K562 (cell line): ENCODE measurements around the gene RAB3D. TPM values are rescaled to one million over a fixed set of nuclear protein-coding genes. Genes with fewer than 3 reads are reported as not detected.

Experiments
- BRF2 ChIP-seq: IDR thresholded peaks from 3 replicates; pipeline ENCODE4 v1.6.1; 2011; ENCODE audit warnings: borderline replicate concordance, mild to moderate bottlenecking; ENCODE audit not compliant: insufficient read length, insufficient read depth
- CEBPZ ChIP-seq: fragments of 150-350 bp; IDR thresholded peaks from 2 replicates; pipeline ENCODE4 v1.6.1; 2014; ENCODE audit warnings: low read depth, mild to moderate bottlenecking, low read length, borderline replicate concordance
- CREB1 ChIP-seq, 2 experiments: sonication (generic) in 1 of 2; formaldehyde crosslinking in 1 of 2; IDR thresholded peaks; 2 replicates each; pipeline versions ENCODE4 v1.6.1 to v1.8.0; 2012 to 2022; ENCODE audit warnings: inconsistent platforms in 1 of 2, mild to moderate bottlenecking in 1 of 2, missing genetic modification reagents in 1 of 2, moderate library complexity in 1 of 2
- KDM5B ChIP-seq: fragments of 200-600 bp; sonication (generic); IDR thresholded peaks from 2 replicates; pipeline ENCODE4 v1.6.1; 2012; ENCODE audit warnings: low read depth, mild to moderate bottlenecking, moderate library complexity, low read length, control low read depth, inconsistent platforms; ENCODE audit not compliant: insufficient replicate concordance
- PYGO2 ChIP-seq: fragments of 450-650 bp; IDR thresholded peaks from 2 replicates; pipeline ENCODE4 v1.6.1; 2016; ENCODE audit warnings: mild to moderate bottlenecking, missing genetic modification characterization, moderate library complexity, missing compliant biosample characterization
- RBBP5 ChIP-seq: fragments of 200-600 bp; sonication (generic); IDR thresholded peaks from 2 replicates; pipeline ENCODE4 v1.6.1; 2012; ENCODE audit warnings: borderline replicate concordance, mild to moderate bottlenecking, low read length, control low read depth, inconsistent platforms; ENCODE audit not compliant: insufficient read depth, poor library complexity, severe bottlenecking
- RBFOX2 ChIP-seq: fragments of 200-400 bp; formaldehyde crosslinking; IDR thresholded peaks from 2 replicates; pipeline ENCODE4 v1.6.1; 2017; ENCODE audit warnings: low read depth, mild to moderate bottlenecking, low read length, moderate library complexity
- RBM25 ChIP-seq: fragments of 200-400 bp; formaldehyde crosslinking; IDR thresholded peaks from 2 replicates; pipeline ENCODE4 v1.6.1; 2018; ENCODE audit warnings: low read length, low read depth, moderate library complexity; ENCODE audit not compliant: severe bottlenecking
- SP1 ChIP-seq: sonication (generic); formaldehyde crosslinking; IDR thresholded peaks from 2 replicates; pipeline ENCODE4 v1.8.1; 2022; ENCODE audit warnings: mild to moderate bottlenecking, missing genetic modification reagents
- TSC22D4 ChIP-seq: fragments of 450-650 bp; IDR thresholded peaks from 2 replicates; pipeline ENCODE4 v1.6.1; 2016; ENCODE audit warnings: missing genetic modification characterization, missing biosample characterization, control low read depth
- YY1 ChIP-seq, 3 experiments: IDR thresholded peaks; 2 replicates each; pipeline ENCODE4 v1.6.1; 2011; ENCODE audit warnings: low read length in 2 of 3, mild to moderate bottlenecking in 2 of 3, moderate library complexity in 2 of 3, borderline replicate concordance in 1 of 3, control low read depth in 1 of 3, low read depth in 1 of 3; ENCODE audit not compliant: insufficient read depth in 3 of 3, insufficient replicate concordance in 2 of 3, control insufficient read depth in 1 of 3, insufficient read length in 1 of 3; ENCODE audit errors: extremely low read depth in 1 of 3
- ZNF197 ChIP-seq: fragments of 200-800 bp; sonication (Bioruptor generic); IDR thresholded peaks from 2 replicates; pipeline ENCODE4 v1.6.1; 2016; ENCODE audit warnings: low read depth, missing genetic modification characterization, missing compliant biosample characterization
- ZNF311 ChIP-seq: fragments of 250-450 bp; sonication (Bioruptor Pico); IDR thresholded peaks from 2 replicates; pipeline ENCODE4 v1.4.0; 2020; ENCODE audit warnings: mild to moderate bottlenecking, moderate library complexity
- ZNF699 ChIP-seq: fragments of 250-450 bp; sonication (Bioruptor Pico); IDR thresholded peaks from 2 replicates; pipeline ENCODE4 v1.8.0; 2021; ENCODE audit warnings: mild to moderate bottlenecking, moderate library complexity; ENCODE audit not compliant: insufficient replicate concordance
- polyA plus RNA-seq, 8 experiments: library from polyadenylated mRNA; depleted of rRNA in 4 of 8; stranded (reverse) in 5 of 8; unstranded in 3 of 8; fragments of >200 nt; fragmentation: Nextera tagmentation in 2 of 8; fragmentation: Illumina TruSeq in 1 of 8; extraction: Ambion mirVana in 2 of 8; extraction: Trizol in 1 of 8; gene quantifications; 2 replicates each; pipeline versions ENCODE4 v1.2.1 to v1.2.3, GENCODE V29; 2011 to 2014; ENCODE audit warnings: inconsistent platforms in 1 of 8, missing spikeins in 1 of 8
- total RNA-seq, 7 experiments: library from RNA; depleted of rRNA in 6 of 7; stranded (reverse); fragments of >200 nt in 6 of 7; fragmentation: Illumina TruSeq in 2 of 7; extraction: Trizol in 2 of 7; gene quantifications; 2 replicates each; pipeline versions ENCODE4 v1.2.1 to v1.2.3, GENCODE V29; 2011 to 2021; ENCODE audit warnings: low replicate concordance in 1 of 7
- TF ChIP-seq, protein P1 (sequence below): fragments of 200-400 bp; formaldehyde crosslinking; IDR thresholded peaks from 2 replicates; pipeline ENCODE4 v1.6.1; 2017; ENCODE audit warnings: mild to moderate bottlenecking, low read depth, low read length, moderate library complexity
- TF ChIP-seq, protein P2 (sequence below): fragments of 450-650 bp; formaldehyde crosslinking; IDR thresholded peaks from 2 replicates; pipeline ENCODE4 v1.4.0; 2022; ENCODE audit warnings: missing genetic modification characterization

RAB3D gene
- total and polyA plus RNA-seq, 9 of the 15 experiments (the other 6 are each of a cell fraction or from before 2014, with no cell fraction given): 0.34 to 3.3 (median 1.3) TPM

- no peak for TF ChIP-seq ZNF197
- peak; percentile 89 for TF ChIP-seq SP1 (CRISPR knock-in tag)
- no peak for TF ChIP-seq BRF2
- TF ChIP-seq KDM5B: peak; percentile 25
- TF ChIP-seq, protein P1, sequence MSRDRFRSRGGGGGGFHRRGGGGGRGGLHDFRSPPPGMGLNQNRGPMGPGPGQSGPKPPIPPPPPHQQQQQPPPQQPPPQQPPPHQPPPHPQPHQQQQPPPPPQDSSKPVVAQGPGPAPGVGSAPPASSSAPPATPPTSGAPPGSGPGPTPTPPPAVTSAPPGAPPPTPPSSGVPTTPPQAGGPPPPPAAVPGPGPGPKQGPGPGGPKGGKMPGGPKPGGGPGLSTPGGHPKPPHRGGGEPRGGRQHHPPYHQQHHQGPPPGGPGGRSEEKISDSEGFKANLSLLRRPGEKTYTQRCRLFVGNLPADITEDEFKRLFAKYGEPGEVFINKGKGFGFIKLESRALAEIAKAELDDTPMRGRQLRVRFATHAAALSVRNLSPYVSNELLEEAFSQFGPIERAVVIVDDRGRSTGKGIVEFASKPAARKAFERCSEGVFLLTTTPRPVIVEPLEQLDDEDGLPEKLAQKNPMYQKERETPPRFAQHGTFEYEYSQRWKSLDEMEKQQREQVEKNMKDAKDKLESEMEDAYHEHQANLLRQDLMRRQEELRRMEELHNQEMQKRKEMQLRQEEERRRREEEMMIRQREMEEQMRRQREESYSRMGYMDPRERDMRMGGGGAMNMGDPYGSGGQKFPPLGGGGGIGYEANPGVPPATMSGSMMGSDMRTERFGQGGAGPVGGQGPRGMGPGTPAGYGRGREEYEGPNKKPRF: no peak
- peak; percentile 81 for TF ChIP-seq CREB1 (IDR thresholded peaks at IDR 0.05)
- peak; percentile 67; the same call in 1 of the 2 replicates for TF ChIP-seq CREB1 (CRISPR knock-in tag; IDR thresholded peaks at IDR 0.05)
- peak; percentile 45 for TF ChIP-seq RBFOX2
- no peak for TF ChIP-seq TSC22D4 (tag)
- TF ChIP-seq CEBPZ: peak; percentile 95
- TF ChIP-seq ZNF311 (CRISPR knock-in tag): no peak
- no peak for TF ChIP-seq ZNF699
- peak; percentile 76 for TF ChIP-seq RBBP5
- TF ChIP-seq YY1 (IDR thresholded peaks at IDR 0.05; ENCODE audit: borderline replicate concordance in 1 of 3, control insufficient read depth in 1 of 3, extremely low read depth in 1 of 3, insufficient read depth in 3 of 3, insufficient read length in 1 of 3, insufficient replicate concordance in 2 of 3, low read depth in 1 of 3, low read length in 2 of 3): peak in 2 of 3 experiments; percentile 46 to 71
- TF ChIP-seq RBM25: peak; percentile 71
- TF ChIP-seq, protein P2, sequence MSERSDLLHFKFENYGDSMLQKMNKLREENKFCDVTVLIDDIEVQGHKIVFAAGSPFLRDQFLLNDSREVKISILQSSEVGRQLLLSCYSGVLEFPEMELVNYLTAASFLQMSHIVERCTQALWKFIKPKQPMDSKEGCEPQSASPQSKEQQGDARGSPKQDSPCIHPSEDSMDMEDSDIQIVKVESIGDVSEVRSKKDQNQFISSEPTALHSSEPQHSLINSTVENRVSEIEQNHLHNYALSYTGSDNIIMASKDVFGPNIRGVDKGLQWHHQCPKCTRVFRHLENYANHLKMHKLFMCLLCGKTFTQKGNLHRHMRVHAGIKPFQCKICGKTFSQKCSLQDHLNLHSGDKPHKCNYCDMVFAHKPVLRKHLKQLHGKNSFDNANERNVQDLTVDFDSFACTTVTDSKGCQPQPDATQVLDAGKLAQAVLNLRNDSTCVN: no peak
- TF ChIP-seq PYGO2: no peak
Observed at GRCh38 chr19:11346104-11346940, 6.9 kb upstream of the RAB3D start, which contains the start of the genes CCDC159 and TMEM205 (continued).
